Sigmoid colon (tissue), 7 donors: Measurements from ENCODE around the gene PYGM. TPM values are rescaled to one million over a fixed set of nuclear protein-coding genes. Genes with fewer than 3 reads are reported as not detected.

ENCODE experiments used
- DNase-seq: peaks from one replicate; pipeline ENCODE4 v3.0.0-alpha.2; 2019
- H3K27ac ChIP-seq, 4 donors: fragments of 200-600 bp; sonication (generic); one replicate each; pipeline ENCODE4 v1.5.1; 2016 to 2019; ENCODE audit warnings: mild to moderate bottlenecking in 1 of 4
- H3K27me3 ChIP-seq, 3 donors: fragments of 200-600 bp; sonication (generic); one replicate each; pipeline ENCODE4 v1.5.1; 2019; ENCODE audit warnings: mild to moderate bottlenecking in 1 of 3
- H3K36me3 ChIP-seq, 4 donors: fragments of 200-600 bp; sonication (generic); one replicate each; pipeline ENCODE4 v1.5.1; 2016 to 2019
- H3K4me1 ChIP-seq, 4 donors: fragments of 200-600 bp; sonication (generic); one replicate each; pipeline ENCODE4 v1.5.1; 2017 to 2019
- H3K4me3 ChIP-seq, 4 donors: fragments of 200-600 bp; sonication (generic); one replicate each; pipeline ENCODE4 v1.5.1; 2017 to 2019; ENCODE audit warnings: mild to moderate bottlenecking in 2 of 4, moderate library complexity in 1 of 4
- H3K9me3 ChIP-seq, 4 donors: fragments of 200-600 bp in 3 of 4; sonication (generic) in 3 of 4; one replicate each; pipeline versions ENCODE4 v1.5.1 to v1.6.1; 2013 to 2019
- CTCF ChIP-seq, 4 experiments: fragments of 450-650 bp in 3 of 4; fragments of 200-600 bp in 1 of 4; IDR thresholded peaks; one replicate each; pipeline ENCODE4 v1.5.1; 2016 to 2019; ENCODE audit warnings: antibody characterized with exemption in 4 of 4, mild to moderate bottlenecking in 3 of 4, moderate library complexity in 2 of 4
- EP300 ChIP-seq, 4 donors: sonication (generic); formaldehyde crosslinking; IDR thresholded peaks; one replicate each; pipeline ENCODE4 v1.6.1; 2017; ENCODE audit warnings: antibody characterized with exemption in 4 of 4
- POLR2A ChIP-seq, 2 donors: fragments of 450-650 bp; IDR thresholded peaks; one replicate each; pipeline ENCODE4 v1.6.1; 2016; ENCODE audit warnings: antibody characterized with exemption in 2 of 2, mild to moderate bottlenecking in 2 of 2, moderate library complexity in 2 of 2
- POLR2AphosphoS5 ChIP-seq, 4 donors: sonication (generic); formaldehyde crosslinking; IDR thresholded peaks; one replicate each; pipeline ENCODE4 v1.6.1; 2017; ENCODE audit warnings: antibody characterized with exemption in 4 of 4
- WGBS, 2 donors: extraction: QIAGEN DNeasy Blood & Tissue Kit; methylation state at CpG; one replicate each; pipeline ENCODE4 v1.1.7; 2013; 5-methylcytosine and 5-hydroxymethylcytosine counted together
- intact Hi-C: fragments of 100-400 bp; cut with DNase I; formaldehyde crosslinking; loops from one replicate; pipeline ENCODE4 v1.15.1; 2023
- polyA plus RNA-seq, 3 donors: library from polyadenylated mRNA; stranded (reverse); fragments of 200-250 nt; gene quantifications; one replicate each; pipeline ENCODE4 v1.2.3, GENCODE V29; 2013
- total RNA-seq, 4 donors: library from RNA; depleted of rRNA; stranded (reverse); fragments of >200 nt; gene quantifications; one replicate each; pipeline ENCODE4 v1.1.0, GENCODE V29; 2016
- donor health status: healthy with polysubstance abuse.
- donor health status: Bipolar disorder and iron deficiency.
- donor health status: healthy.

The PYGM gene
- total and polyA plus RNA-seq, 7 donors: 0.23 to 42.1 (median 10.5) TPM

DNA sequence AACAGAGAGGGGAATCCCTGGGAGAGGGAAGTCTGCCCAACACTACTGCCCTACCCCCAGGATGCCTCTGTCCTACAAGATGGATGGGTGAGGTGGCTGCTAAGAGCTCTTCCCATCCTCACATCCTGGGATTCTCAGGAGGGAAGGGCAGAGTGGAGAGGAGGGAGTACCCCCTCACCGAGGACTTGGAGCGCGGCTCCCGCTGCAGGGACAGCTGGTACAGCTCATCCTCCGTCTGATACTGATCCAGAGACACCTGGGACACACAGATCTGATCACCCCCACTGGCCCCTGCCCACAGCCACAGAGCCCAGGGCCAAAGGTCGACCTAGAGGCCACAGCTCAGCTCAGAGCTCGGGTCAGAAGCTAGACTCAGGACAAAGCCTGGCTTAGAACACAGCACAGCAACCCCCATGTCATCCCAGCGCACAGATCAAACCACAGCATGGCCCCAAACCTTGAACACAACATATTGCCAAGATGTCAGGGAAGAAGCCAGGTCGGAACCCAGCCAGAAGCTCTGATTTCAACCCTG is 24.0 kb downstream of the PYGM start:
- H3K4me1 ChIP-seq: no peaks in the 10 kb centered on the region
- WGBS, 2 donors: 78 to 85% methylated on average over 9 of the region's 9 CpGs
- no peak for TF ChIP-seq POLR2A (IDR thresholded peaks at IDR 0.05)
- no peak for TF ChIP-seq POLR2AphosphoS5 (IDR thresholded peaks at IDR 0.05)
- TF ChIP-seq CTCF (IDR thresholded peaks at IDR 0.05): no peak
- TF ChIP-seq EP300 (IDR thresholded peaks at IDR 0.05): no peak
- H3K27me3 ChIP-seq: no peaks in the 10 kb centered on the region
- H3K4me3 ChIP-seq: no peak overlapping the region
- H3K9me3 ChIP-seq: no peaks in the 10 kb centered on the region
- peaks cover 0 to 69% (median 13%) of the 10 kb centered on the region in 4 donors for H3K36me3 ChIP-seq
- DNase-seq: no peak
- H3K27ac ChIP-seq: no peak overlapping the region
- intact Hi-C loops: no loop called here

DNA sequence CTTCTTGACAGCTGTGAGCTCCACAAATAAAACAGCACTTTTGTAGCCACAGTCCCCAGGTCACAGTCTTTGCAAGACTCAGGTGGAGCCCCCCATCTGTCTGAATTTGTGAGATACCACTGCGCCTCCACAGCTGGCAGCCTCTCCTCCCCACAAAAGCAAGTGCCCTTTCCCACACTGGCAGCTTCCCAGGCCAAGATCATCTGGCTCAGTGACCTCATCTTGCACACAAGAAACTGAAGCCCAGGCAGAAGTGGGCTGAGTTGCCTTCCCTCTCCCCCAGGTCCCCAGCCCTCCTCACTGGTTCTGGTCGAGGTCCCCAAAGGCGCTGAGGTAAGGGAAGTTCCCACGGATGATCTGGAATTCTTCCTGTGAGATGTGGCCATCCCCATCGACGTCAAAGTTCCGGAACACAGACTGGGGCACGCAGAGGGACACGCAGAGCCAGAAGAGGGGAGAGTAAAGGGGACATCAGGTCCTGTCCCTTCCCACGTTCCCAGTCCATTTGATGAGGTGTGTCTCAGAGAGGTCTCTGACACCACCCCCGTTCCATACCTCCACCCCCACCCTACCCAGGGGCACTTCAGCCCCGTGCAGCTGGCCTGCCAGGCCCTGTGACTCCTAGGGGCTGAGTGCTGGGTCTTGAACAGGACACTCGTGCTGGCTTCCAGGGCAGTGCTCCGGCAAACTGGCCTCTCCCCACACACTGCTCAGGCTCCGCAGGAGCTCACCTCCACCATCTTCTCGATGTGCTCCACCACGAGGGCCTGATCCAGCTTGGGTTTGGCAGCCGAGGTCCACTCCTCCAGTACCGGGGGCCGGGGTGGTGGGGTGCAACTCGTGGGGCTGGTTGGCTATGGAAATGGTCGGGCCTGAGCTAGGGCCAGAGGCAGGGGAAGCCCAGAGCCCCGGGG is 24.7 kb downstream of the PYGM start:
- H3K9me3 ChIP-seq: no peaks in the 10 kb centered on the region
- H3K4me3 ChIP-seq: no peak overlapping the region
- WGBS, 2 donors: 74 to 85% methylated on average over 23 of the region's 23 CpGs
- H3K4me1 ChIP-seq: peaks cover 0 to 2% (median under 1%) of the 10 kb centered on the region in 4 donors
- TF ChIP-seq POLR2AphosphoS5 (IDR thresholded peaks at IDR 0.05) (no peak), EP300 (IDR thresholded peaks at IDR 0.05) (no peak), POLR2A (IDR thresholded peaks at IDR 0.05) (no peak), CTCF (IDR thresholded peaks at IDR 0.05) (no peak)
- H3K36me3 ChIP-seq: peaks cover 0 to 75% (median 15%) of the 10 kb centered on the region in 4 donors
- no peaks in the 10 kb centered on the region for H3K27me3 ChIP-seq
- H3K27ac ChIP-seq: no peak overlapping the region
- DNase-seq: no peak
- intact Hi-C loops: no loop called here

DNA sequence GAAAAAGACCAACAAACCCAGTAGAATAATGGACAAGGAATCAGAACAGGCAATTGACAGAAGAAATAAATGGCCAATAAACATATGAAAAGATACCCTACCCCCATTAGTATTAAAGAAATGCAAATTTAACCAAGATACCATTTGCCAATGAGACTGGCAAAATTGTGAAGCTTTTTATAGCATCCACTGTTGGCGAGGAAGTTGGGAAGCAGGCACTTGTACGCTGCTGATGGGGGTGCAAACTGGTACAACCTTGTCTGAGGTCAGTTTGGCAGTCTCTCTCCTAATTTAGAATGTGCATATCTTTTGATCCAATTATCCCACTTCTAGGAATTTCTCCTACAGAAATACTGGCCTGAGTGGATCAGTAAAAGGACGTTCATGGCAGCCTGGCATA is 28.2 kb downstream of the PYGM start:
- 88 to 90% methylated on average over 3 of the region's 3 CpGs for WGBS, 2 donors
- no peak for TF ChIP-seq EP300 (IDR thresholded peaks at IDR 0.05)
- no peak for TF ChIP-seq POLR2A (IDR thresholded peaks at IDR 0.05)
- TF ChIP-seq POLR2AphosphoS5 (IDR thresholded peaks at IDR 0.05): no peak
- no peak for TF ChIP-seq CTCF (IDR thresholded peaks at IDR 0.05)
- Histone ChIP-seq H3K36me3 (peaks cover 0 to 61% (median 16%) of the 10 kb centered on the region in 4 donors), H3K9me3 (no peaks in the 10 kb centered on the region), H3K4me3 (no peak overlapping the region), H3K27ac (no peak overlapping the region), H3K27me3 (no peaks in the 10 kb centered on the region), H3K4me1 (peaks cover 0 to 8% (median 2%) of the 10 kb centered on the region in 4 donors)
- DNase-seq: no peak
- intact Hi-C loops: no loop called here

- Histone ChIP-seq H3K36me3 (peaks cover 0 to 45% (median 8%) of the 10 kb centered on the region in 4 donors), H3K4me3 (no peak overlapping the region), H3K4me1 (peaks cover 0 to 8% (median 2%) of the 10 kb centered on the region in 4 donors), H3K9me3 (no peaks in the 10 kb centered on the region), H3K27ac (no peak overlapping the region), H3K27me3 (no peaks in the 10 kb centered on the region)
- TF ChIP-seq EP300 (IDR thresholded peaks at IDR 0.05) (no peak), POLR2AphosphoS5 (IDR thresholded peaks at IDR 0.05) (no peak)
- WGBS, 2 donors: 26 to 58% methylated on average over 21 of the region's 21 CpGs
- intact Hi-C loops: no loop called here
- peak; percentile 63 for DNase-seq
These were observed 29.9 kb downstream of the PYGM start for GRCh38 chr11:64729851-64730382.

- TF ChIP-seq CTCF (IDR thresholded peaks at IDR 0.05) (no peak), EP300 (IDR thresholded peaks at IDR 0.05) (no peak), POLR2A (IDR thresholded peaks at IDR 0.05) (no peak), POLR2AphosphoS5 (IDR thresholded peaks at IDR 0.05) (no peak)
- no peaks in the 10 kb centered on the region for H3K9me3 ChIP-seq
- H3K4me3 ChIP-seq: no peak overlapping the region
- no peak for DNase-seq
- H3K36me3 ChIP-seq: peaks cover 0 to 35% (median 5%) of the 10 kb centered on the region in 4 donors
- peaks cover 0 to 8% (median 2%) of the 10 kb centered on the region in 4 donors for H3K4me1 ChIP-seq
- intact Hi-C loops: no loop called here
- H3K27me3 ChIP-seq: no peaks in the 10 kb centered on the region
- WGBS, 2 donors: 69 to 90% methylated on average over 11 of the region's 11 CpGs
- no peak overlapping the region for H3K27ac ChIP-seq
These were observed 30.9 kb downstream of the PYGM start for GRCh38 chr11:64728757-64729365.
